ENCODE data around the gene EMC8.

Gene EMC8

DNA sequence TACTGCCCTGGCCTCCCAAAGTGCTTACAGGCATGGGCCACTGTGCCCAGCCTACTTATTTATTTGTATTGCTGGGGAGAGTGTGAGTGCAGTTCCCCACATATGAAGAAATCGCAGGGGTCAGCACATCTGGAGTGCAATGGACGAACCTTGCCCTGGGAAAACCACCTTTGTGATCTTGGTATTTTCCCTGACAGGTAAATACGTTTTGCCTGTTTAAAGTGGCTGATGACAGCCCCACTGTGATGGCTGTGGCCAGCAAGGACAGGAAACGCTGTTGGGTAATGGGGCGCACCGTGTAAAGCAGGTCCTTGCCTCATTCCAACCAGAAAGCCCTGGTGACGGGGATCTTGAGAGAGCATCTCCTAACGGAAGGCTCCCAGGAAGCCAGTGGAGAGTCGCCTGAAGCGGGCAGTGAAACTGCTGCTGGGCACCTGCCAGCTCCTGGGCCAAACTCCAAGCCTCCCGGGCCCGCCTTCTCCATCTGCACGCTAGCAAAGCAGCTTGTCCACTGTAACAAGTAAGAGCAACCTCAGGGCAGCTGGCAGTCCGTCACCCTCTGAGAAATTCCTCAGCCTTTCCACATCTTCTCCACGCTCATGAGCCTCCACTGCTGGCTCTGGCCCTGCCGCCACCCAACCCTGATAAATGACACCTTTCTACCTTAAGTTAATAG is 17.5 kb downstream of the EMC8 start:
- DNase-seq, result no peak

DNA sequence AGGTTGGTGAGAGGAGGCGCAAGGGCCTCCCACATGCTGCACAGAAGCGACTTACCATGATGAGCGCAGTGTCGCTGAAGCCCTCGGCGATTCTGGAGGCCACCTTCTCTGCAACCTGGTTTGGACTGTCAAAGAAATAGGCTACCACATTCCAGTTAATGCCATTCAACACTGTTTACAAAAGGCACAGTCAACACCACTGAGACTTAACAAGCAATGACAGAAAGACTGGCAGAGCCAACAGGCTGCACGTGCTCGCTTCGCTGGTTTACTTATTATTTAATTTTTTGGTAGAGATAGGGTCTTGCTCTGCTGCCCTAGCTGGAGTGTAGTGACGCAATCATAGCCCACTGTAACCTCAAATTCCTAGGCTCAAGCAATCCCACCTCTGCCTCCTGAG is 18.2 kb downstream of the EMC8 start:
- no peak for DNase-seq

- DNase-seq, result no peak
These were observed 19.1 kb downstream of the EMC8 start for GRCh38 chr16:85780281-85780680.

DNA sequence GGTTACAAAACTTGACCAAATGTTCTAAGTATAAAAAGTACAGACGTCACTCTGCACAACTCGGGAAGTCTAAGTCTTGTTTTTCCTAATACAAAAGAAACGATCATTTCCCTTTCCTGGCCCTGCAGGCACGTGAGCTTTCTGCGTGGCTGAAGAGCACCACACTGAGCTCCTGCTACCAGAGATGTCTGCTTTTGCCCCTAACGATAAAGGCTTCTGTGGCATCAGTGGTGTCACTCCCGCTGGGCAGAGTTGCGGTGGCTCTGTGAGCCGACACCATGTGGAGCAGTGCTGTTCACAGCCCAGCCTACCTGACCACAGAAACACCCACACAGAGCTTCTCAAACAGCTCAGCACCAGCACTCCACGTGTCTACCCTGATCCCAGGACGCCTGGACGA is 20.5 kb downstream of the EMC8 start:
- no peak for DNase-seq

GRCh38 chr16:85777583-85778310 is 21.6 kb downstream of the EMC8 start:
- DNase-seq, result no peak

GRCh38 chr16:85774811-85775210 is 24.5 kb downstream of the EMC8 start:
- no peak for DNase-seq

- no peak for DNase-seq
These were observed 25.2 kb downstream of the EMC8 start for GRCh38 chr16:85774136-85774535.

DNA sequence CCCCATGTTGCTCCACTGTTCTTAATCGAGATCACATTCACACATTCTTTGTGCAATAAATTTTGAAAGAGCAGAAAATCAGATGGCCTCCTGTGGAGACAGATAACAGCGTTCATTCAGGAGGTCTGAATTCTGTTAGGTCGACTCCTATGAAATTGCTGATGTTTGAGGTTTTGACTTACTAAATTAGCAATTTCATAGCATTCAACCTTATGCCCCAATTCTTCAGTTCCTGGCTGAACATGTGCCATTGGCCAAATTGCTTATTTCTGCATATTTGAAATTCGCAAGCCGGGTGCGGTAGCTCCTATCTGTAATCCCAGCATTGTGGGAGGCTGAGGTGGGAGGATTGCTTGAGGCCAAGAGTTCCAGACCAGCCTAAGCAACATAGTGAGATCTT is 26.3 kb downstream of the EMC8 start:
- no peak for DNase-seq

- no peak for DNase-seq
These were observed 28.6 kb downstream of the EMC8 start for GRCh38 chr16:85770741-85771140.

- no peak for DNase-seq
These were observed 31.1 kb downstream of the EMC8 start for GRCh38 chr16:85768199-85768598.

DNA sequence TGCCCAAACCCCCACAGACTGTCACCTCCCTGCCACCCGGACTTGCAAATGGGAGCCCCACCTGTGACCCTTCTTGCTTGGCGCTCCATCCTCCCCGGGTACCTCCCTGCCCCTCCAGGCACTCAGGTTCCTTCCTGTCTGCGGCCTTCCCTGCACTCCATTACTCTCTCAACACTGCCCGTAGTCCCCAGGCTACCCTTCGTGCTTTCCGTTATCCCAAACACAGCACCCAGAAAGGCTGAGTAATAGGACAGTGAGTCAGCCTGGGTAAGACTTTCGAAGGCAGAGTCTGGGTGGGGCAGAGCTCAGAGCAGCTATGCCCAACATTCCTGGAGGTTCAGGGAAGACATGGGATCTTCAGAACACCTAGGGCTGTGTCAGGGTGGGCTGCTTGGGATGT is 31.8 kb downstream of the EMC8 start:
- no peak for DNase-seq

GRCh38 chr16:85765767-85766166 is 33.6 kb downstream of the EMC8 start:
- DNase-seq, result no peak

GRCh38 chr16:85765211-85765610 is 34.1 kb downstream of the EMC8 start:
- DNase-seq, result no peak

DNA sequence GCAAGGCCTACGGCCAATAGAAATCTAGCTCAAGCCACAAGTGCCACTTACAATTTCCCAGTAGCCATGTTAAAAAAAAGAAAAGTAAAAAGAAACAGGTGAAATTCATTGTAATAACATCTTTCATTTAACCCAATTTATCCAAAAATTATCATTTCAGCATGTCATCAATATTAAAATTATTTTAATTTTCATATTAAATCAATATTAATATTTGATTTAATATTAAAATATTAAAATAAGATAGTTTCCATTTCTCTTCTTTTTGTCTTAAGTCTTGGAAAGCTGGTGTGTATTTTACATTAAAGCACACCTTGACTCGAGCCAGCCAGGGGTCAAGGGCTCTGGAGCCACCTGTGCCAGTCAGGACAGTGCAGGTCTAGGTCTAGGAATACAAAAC is 35.7 kb downstream of the EMC8 start:
- DNase-seq, result no peak

DNA sequence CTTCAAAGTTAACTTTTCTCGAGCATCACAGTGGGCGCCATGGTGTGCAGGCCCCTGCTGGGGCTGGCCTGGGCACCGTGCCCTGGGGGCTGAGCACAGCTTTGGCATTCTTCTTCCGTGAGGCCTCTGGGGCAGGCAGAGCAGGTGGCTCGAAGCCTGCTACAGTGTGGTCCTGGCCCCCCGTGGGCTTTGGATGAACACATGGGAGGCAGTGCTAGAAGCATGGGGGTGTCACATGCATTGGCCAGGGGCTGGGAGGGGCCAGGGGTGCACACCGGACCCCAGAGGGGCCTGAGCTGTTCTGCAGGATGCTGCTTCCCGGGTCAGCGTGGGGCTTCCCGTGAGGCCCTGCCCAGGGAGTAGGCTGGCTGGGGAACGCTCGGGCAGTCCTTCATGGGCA is 36.4 kb downstream of the EMC8 start:
- DNase-seq, result no peak

DNA sequence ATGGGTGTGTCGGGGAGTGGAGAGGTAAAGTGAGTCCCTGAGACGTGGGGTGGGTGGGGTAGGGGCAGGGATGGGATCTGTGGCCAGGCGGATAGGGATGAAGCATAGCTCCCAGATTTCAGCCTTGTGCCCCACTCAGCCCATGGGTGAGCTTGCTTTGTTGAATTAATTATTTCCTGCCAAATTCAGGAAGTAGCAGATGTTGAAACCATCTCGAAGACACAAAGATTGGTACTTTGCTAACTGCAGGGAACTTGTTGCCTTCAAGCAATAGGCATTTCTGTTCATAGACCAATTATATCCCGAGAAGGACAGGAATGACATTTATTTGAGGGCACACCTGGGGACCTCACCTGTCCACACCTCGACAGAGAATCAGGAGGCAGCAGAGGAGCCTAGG is 37.5 kb downstream of the EMC8 start:
- no peak for DNase-seq

- DNase-seq, result no peak
These were observed 39.5 kb downstream of the EMC8 start for GRCh38 chr16:85759631-85760419.

DNA sequence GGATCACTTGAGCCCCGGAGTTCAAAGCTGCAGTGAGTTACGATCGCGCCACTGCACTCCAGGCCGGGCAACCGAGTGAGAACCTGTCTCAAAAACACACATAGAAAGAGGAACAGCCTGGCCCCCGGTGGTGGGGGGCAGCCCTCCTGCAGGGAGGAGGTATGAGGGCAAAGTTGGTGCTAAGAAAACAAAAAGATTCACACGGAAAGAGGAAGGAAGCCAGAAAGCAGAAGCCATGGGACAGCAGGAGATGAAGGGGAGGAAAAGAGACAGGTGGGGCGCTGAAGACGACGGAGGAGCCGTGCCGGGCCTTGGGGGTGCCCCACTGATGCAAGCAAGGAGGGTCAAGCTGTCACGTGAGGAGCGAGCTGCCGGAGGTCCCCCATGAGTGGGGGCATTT is 40.2 kb downstream of the EMC8 start:
- no peak for DNase-seq

DNA sequence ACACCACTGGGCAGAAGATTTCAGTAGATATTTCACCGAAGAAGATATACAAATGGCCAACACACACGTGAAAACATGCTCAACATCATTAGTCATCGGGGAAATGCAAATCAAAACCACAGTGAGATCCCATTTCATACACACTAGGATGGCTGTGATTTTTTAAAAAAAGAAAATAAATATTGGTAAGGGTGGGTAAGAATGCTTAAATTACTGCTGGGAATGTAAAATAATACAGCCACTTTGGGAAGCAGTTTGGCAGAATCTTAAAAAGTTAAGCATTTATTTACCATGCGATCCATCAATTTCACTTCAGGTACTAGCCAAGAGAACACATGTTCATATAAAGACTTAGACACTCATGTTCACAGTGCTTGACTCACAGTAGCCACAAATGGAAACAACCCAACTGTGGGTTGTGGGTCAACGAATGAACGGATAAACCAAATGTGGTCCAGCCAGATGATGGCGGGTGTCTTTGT is 42.0 kb downstream of the EMC8 start:
- DNase-seq, result no peak

GRCh38 chr16:85755929-85756768 is 43.2 kb downstream of the EMC8 start:
- no peak for DNase-seq

GRCh38 chr16:85754413-85754812 is 44.9 kb downstream of the EMC8 start:
- DNase-seq, result peak; percentile 52

GRCh38 chr16:85753976-85754375 is 45.4 kb downstream of the EMC8 start:
- DNase-seq, result no peak

DNA sequence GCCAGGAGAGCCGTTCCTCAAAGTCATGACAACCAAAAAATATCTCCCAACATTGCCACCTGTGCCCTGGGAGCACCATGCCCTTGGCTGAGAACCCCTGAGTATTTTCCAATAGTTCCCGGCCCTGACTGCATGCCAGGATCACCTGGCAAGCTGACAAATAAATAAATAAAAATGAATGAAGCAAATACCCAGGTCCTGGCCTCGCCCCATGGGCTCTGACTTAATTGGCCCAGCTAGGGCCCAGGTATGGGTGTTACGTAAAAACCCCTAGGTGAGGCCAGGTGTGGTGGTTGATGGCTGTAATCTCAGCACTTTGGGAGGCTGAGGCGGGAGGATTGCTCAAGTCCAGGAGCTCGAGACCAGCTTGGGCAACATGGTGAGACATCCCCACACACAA is 45.8 kb downstream of the EMC8 start:
- peak; percentile 37 for DNase-seq
